Body of pancreas (tissue), 4 donors: Measurements from ENCODE around the gene EAPP. TPM values are rescaled to one million over a fixed set of nuclear protein-coding genes. Genes with fewer than 3 reads are reported as not detected.
"Not testable (repeated sequence)": the region's sequence is repeated elsewhere in the genome, so short reads cannot be mapped to it uniquely, and the experiment has no call there.

ENCODE experiments used
- ATAC-seq: fragments of 150-250 bp; one replicate; pipeline ENCODE4 v1.9.1; 2016
- DNase-seq, 4 donors: peaks; one replicate each; pipeline ENCODE4 v3.0.0-alpha.2; 2019
- H3K27ac ChIP-seq, 4 donors: fragments of 200-600 bp; sonication (generic); 1 replicate in 3 of 4; 2 replicates in 1 of 4; pipeline versions ENCODE4 v1.5.1 to v1.6.1; 2016 to 2019; ENCODE audit warnings: mild to moderate bottlenecking in 1 of 4, mixed read lengths in 1 of 4, moderate library complexity in 1 of 4
- H3K27me3 ChIP-seq, 2 donors: fragments of 200-600 bp; sonication (generic); one replicate each; pipeline ENCODE4 v1.6.0; 2016; ENCODE audit warnings: mild to moderate bottlenecking in 1 of 2
- H3K36me3 ChIP-seq, 2 donors: fragments of 200-600 bp; sonication (generic); replicated peaks in 1 of 2; 2 replicates each; pipeline ENCODE4 v1.5.1; 2016; ENCODE audit warnings: low read depth in 2 of 2; ENCODE audit not compliant: insufficient read depth in 1 of 2
- H3K4me1 ChIP-seq: fragments of 200-600 bp; sonication (generic); one replicate; pipeline ENCODE4 v1.6.0; 2016
- H3K4me3 ChIP-seq, 2 donors: fragments of 200-600 bp; sonication (generic); 1 replicate in 1 of 2; 2 replicates in 1 of 2; pipeline ENCODE4 v1.5.1; 2016 to 2019
- H3K9me3 ChIP-seq, 3 donors: fragments of 200-600 bp; sonication (generic); 1 replicate in 2 of 3; 2 replicates in 1 of 3; pipeline ENCODE4 v1.5.1; 2016
- POLR2A ChIP-seq, 3 donors: fragments of 450-650 bp; IDR thresholded peaks; one replicate each; pipeline ENCODE4 v1.6.1; 2016; ENCODE audit warnings: antibody characterized with exemption in 3 of 3, mild to moderate bottlenecking in 2 of 3
- WGBS, 2 donors: methylation state at CpG; one replicate each; pipeline ENCODE4 v1.1.5; 2017; 5-methylcytosine and 5-hydroxymethylcytosine counted together
- intact Hi-C: fragments of 100-400 bp; cut with DNase I; formaldehyde crosslinking; loops from one replicate; pipeline ENCODE4 v1.15.1; 2023
- total RNA-seq, 2 donors: library from RNA; depleted of rRNA; stranded (reverse); fragments of >200 nt; gene quantifications; one replicate each; pipeline ENCODE4 v1.1.0, GENCODE V29; 2016
- TF ChIP-seq, protein P1 (sequence below), 7 experiments: fragments of 450-650 bp in 4 of 7; fragments of 200-600 bp in 3 of 7; sonication (generic) in 3 of 7; IDR thresholded peaks; one replicate each; pipeline ENCODE4 v1.5.1; 2016 to 2019; ENCODE audit warnings: antibody characterized with exemption in 7 of 7

Gene EAPP
- total RNA-seq, 2 donors from 2014 or later: 11.9 to 27.8 TPM

DNA sequence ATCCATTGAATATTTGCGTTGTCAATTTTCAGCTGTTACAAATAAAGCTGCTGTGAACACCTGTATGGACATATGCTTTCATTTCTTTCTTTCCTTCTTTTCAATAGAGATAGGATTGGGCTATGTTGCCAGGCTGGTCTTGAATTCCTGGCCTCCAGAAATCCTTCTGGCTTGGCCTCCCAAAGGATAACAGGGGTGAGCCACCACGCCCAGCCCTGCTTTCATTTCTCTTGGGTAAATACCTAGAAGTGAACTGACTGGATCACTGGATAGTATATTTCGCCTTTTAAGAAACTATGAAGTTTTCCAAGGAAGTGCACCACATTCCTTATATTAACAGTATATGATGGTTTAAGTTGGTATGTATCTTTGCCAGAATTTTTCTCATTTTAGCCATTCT is 32.3 kb upstream of the EAPP start:
- no peaks in the 10 kb centered on the region for H3K9me3 ChIP-seq
- ATAC-seq: no peak
- 94 to 98% methylated on average over 3 of the region's 3 CpGs for WGBS, 2 donors
- H3K4me1 ChIP-seq: no peaks in the 10 kb centered on the region
- no peak for DNase-seq
- no peak overlapping the region for H3K27ac ChIP-seq
- no peak overlapping the region for H3K4me3 ChIP-seq
- TF ChIP-seq, protein P1, sequence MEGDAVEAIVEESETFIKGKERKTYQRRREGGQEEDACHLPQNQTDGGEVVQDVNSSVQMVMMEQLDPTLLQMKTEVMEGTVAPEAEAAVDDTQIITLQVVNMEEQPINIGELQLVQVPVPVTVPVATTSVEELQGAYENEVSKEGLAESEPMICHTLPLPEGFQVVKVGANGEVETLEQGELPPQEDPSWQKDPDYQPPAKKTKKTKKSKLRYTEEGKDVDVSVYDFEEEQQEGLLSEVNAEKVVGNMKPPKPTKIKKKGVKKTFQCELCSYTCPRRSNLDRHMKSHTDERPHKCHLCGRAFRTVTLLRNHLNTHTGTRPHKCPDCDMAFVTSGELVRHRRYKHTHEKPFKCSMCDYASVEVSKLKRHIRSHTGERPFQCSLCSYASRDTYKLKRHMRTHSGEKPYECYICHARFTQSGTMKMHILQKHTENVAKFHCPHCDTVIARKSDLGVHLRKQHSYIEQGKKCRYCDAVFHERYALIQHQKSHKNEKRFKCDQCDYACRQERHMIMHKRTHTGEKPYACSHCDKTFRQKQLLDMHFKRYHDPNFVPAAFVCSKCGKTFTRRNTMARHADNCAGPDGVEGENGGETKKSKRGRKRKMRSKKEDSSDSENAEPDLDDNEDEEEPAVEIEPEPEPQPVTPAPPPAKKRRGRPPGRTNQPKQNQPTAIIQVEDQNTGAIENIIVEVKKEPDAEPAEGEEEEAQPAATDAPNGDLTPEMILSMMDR (IDR thresholded peaks at IDR 0.05): no peak
- TF ChIP-seq POLR2A (IDR thresholded peaks at IDR 0.05): no peak
- intact Hi-C loops: no loop called here
- peaks cover 0 to 7% of the 10 kb centered on the region in 2 donors for H3K36me3 ChIP-seq
- no peaks in the 10 kb centered on the region for H3K27me3 ChIP-seq

DNA sequence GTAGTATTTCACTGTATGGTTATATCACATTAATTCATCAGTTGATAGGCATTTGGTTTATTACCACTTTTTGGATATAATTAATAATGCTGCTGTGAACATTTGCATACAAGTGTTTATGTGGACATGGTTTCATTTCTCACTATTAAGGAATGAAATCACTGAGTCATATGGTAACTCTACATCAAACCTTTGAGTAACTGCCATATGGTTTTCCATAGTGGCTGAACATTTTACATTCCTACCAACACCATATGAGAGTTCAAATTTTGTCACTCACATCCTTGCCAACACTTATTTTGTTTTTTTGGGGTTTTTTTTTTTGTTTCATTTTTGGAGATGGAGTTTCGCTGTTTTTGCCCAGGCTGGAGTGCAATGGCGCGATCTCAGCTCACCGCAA is 30.2 kb upstream of the EAPP start:
- Histone ChIP-seq H3K4me1 (no peaks in the 10 kb centered on the region), H3K4me3 (no peak overlapping the region), H3K27ac (no peak overlapping the region), H3K27me3 (no peaks in the 10 kb centered on the region), H3K9me3 (no peaks in the 10 kb centered on the region), H3K36me3 (peaks cover 0 to 7% of the 10 kb centered on the region in 2 donors)
- WGBS, 2 donors: 94 to 98% methylated on average over 4 of the region's 4 CpGs
- DNase-seq (no peak), ATAC-seq (no peak)
- TF ChIP-seq, protein P1 (IDR thresholded peaks at IDR 0.05): no peak
- no peak for TF ChIP-seq POLR2A (IDR thresholded peaks at IDR 0.05)
- intact Hi-C loops: no loop called here

DNA sequence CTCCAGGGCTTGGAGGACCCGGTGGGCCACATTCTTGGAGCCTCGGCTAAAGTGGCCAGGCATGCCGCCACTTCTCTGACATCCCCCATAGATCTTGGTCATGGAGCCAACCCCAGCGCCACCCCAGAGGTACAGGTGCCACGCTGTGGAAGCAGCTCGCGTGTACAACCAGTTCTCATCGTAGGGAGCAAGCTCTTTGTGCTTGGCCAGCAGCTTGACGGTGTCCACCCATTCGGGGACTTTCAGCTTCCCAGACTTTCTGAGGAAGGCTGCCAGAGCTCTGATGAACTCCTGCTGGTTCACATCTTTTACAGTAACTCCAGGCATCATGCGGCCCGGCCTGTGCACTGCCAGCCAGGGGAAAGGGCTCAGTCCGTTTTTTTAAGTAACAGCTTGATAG is 29.3 kb upstream of the EAPP start:
- peak in 1 of 4 donors; percentile 7 for DNase-seq

DNA sequence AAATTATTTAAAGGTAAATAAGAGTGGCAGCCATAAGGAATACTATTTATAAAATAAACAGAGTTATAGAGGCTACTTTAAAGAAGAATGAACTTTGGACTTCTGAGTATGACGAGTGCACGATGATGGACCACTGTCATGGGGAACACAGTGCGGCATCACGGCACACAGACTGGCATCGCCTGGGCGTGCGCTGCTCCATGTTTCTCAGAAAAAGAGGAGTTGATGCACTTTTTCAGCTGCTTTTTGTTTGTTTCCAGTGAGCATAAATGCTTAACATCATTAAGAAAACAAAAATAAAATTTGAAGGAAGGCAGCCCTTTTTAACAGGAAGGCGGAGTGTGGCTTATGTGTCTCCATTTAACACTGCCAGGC is 23.3 kb upstream of the EAPP start:
- DNase-seq (no peak), ATAC-seq (no peak)
- intact Hi-C loops: no loop called here
- no peak for TF ChIP-seq POLR2A (IDR thresholded peaks at IDR 0.05)
- TF ChIP-seq, protein P1 (IDR thresholded peaks at IDR 0.05): no peak
- H3K4me1 ChIP-seq: no peaks in the 10 kb centered on the region
- H3K4me3 ChIP-seq: no peak overlapping the region
- H3K9me3 ChIP-seq: no peaks in the 10 kb centered on the region
- no peak overlapping the region for H3K27ac ChIP-seq
- WGBS, 2 donors: 78 to 86% methylated on average over 8 of the region's 8 CpGs
- no peaks in the 10 kb centered on the region for H3K27me3 ChIP-seq
- no peaks in the 10 kb centered on the region for H3K36me3 ChIP-seq

More for the DNA sequence above, 29.3 kb upstream of the EAPP start:
- no peaks in the 10 kb centered on the region for H3K9me3 ChIP-seq
- H3K4me1 ChIP-seq: no peaks in the 10 kb centered on the region
- H3K4me3 ChIP-seq: no peak overlapping the region
- intact Hi-C loops: no loop called here
- no peak overlapping the region for H3K27ac ChIP-seq
- no peaks in the 10 kb centered on the region for H3K27me3 ChIP-seq
- no peak for ATAC-seq
- peaks cover 0 to 7% of the 10 kb centered on the region in 2 donors for H3K36me3 ChIP-seq
- WGBS, 2 donors: 92 to 93% methylated on average over 3 to 13 of the region's 13 CpGs
- no peak for TF ChIP-seq POLR2A (IDR thresholded peaks at IDR 0.05)
- TF ChIP-seq, protein P1 (IDR thresholded peaks at IDR 0.05): no peak

DNA sequence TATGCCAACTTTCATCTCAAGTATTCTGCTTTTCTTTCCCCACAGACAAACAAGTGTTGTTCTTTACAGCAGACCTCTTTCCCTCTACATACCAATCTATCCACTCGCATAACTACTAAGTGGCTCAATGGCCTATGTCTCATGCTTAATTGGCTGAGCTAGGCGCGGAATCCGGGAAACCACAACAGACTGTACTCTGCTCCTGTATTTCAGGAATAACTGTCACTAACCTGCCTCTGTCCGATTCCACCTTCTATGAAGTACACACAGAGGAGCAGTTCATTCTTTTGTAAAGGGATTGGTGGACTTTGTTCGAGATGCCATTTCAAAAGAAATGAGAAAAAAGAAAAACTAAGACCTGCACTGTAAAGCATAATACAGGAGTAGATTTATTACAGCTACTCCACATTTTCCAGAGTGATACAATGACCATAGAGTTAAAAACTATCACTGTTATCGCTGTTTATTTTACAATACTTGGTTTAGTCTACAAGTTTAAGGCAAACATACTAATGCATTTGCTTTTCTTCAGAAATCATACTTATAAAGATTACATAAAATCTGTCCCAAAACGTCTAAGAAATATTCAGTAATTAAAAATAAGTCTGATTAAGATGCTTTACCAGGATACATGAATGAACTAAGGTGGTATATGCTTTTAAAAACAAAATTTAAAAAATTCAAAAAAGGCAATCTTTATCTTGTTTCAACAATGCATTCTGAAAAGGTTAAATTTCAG is 22.7 kb upstream of the EAPP start:
- H3K9me3 ChIP-seq, intact Hi-C loops, ATAC-seq, H3K27me3 ChIP-seq, H3K4me1 ChIP-seq, H3K4me3 ChIP-seq, H3K36me3 ChIP-seq, H3K27ac ChIP-seq, DNase-seq: not testable (repeated sequence)
- 83 to 91% methylated on average over 5 to 7 of the region's 8 CpGs for WGBS, 2 donors

DNA sequence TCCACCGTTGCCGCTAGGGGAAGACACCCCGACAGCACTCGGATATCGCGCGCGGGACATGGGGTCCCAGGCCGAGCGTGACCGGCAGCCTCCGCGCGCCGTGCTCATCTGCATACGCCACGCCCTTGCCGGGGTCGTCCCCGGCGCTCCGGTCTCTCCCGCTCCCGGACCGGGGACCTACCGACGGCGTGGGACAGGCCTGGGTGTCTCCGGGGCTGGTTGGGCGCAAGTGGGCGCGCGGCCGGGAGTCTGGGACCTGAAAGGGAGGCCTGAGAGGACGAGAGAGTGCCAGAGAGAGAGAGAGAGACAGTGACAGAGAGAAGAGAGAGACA is 17.0 kb upstream of the EAPP start:
- intact Hi-C loops, H3K27ac ChIP-seq, H3K9me3 ChIP-seq, H3K27me3 ChIP-seq, H3K36me3 ChIP-seq, DNase-seq, H3K4me3 ChIP-seq: not testable (repeated sequence)
- peaks cover 12% of the 10 kb centered on the region for H3K4me1 ChIP-seq
- peak; percentile 83 for ATAC-seq
- no CpG with 5 or more reads among the region's 35 CpGs for WGBS, 2 donors

DNA sequence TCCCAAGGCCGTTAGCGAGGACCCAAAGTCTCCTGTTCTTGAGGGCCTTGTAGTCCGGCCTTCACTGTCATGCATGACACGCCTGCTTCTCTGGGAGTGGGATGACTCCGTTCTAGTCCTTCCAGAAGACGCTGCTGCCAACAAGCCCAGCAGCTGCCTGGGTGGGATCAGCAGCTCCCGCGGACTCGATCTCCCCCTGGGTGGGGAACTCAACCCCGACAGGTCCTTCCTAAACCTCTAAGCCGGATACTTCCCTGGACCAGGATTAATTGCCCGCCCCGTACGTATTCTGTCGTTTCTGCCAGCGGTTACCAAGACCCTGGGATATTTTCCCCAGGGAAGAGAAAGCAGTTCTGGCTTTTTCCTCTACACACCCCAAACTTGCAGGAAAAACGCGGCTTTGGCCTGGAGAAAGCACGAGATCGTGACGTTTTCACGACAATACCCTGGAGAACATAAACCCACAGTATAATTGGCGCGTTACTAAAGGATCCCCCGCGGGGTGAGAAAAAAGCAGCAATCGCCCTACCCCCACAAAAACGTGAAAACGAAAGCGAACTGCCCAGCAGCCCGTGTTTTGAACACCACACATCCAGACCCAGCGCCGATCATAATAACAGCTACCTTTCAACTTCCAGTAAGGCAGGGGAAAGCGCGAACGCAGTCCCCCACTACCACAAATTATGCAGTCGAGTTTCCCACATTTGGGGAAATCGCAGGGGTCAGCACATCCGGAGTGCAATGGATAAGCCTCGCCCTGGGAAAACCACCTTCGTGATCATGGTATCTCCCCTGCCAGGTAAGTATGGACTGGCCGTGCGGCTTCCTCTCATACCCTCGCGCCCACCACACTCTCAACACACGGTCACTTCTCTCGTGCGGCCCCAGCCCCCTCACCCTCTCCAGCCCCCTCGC is 16.3 kb upstream of the EAPP start:
- intact Hi-C loops: not testable (repeated sequence)
- ATAC-seq: peak; percentile 87
- no CpG with 5 or more reads among the region's 49 CpGs for WGBS, 2 donors

More for the DNA sequence above, 16.3 kb upstream of the EAPP start:
- not testable (repeated sequence) for DNase-seq, H3K9me3 ChIP-seq, H3K36me3 ChIP-seq, H3K4me3 ChIP-seq, H3K27ac ChIP-seq, H3K27me3 ChIP-seq
- peaks cover 12% of the 10 kb centered on the region for H3K4me1 ChIP-seq
